K562 (cell line): ENCODE results near the gene MTERF4. TPM values are rescaled to one million over a fixed set of nuclear protein-coding genes. Genes with fewer than 3 reads are reported as not detected.

Experiments
- ATAC-seq: fragments of 200-7000 bp; cut with Tn5 transposase; 3 replicates; pipeline ENCODE4 v1.9.1; 2020; ENCODE audit warnings: moderate library complexity
- BruUV-seq: library from RNA; stranded (reverse); fragments of 400-500 nt; replicated peaks from 2 replicates; lab custom pipeline; 2021; lab: Mats Ljungman, UMichigan
- CTCF ChIA-PET: fragments of 300-600 bp; formaldehyde crosslinking; extraction: SDS; loops from one replicate; lab custom pipeline; 2021; ENCODE audit warnings: low intra/inter-chr PET ratio; lab: Yijun Ruan, JAX
- POLR2A ChIA-PET: fragments of 300-600, 350-650 bp; sonication (Branson Sonifier 250); formaldehyde crosslinking; extraction: SDS; loops from one replicate; lab custom pipeline; 2021; ENCODE audit warnings: antibody characterized with exemption, inconsistent platforms; lab: Yijun Ruan, JAX
- DNase-seq, 4 experiments: peaks; one replicate each; pipeline versions ENCODE4 v3.0.0 to v3.0.0-alpha.2; 2011 to 2018; ENCODE audit warnings: low spot score in 3 of 4, mixed read lengths in 3 of 4; ENCODE audit errors: extremely low read depth in 1 of 4
- FAIRE-seq: peaks from 2 replicates; lab custom pipeline; 2011; peaks lifted over from hg19 to GRCh38; lab: Jason Lieb, UNC
- H2AFZ ChIP-seq: 2 replicates; pipeline ENCODE4 v1.6.0; 2011; ENCODE audit warnings: low read depth, low read length, control low read depth, inconsistent platforms
- H3K27ac ChIP-seq: fragments of 200-600 bp; 3 replicates; pipeline ENCODE4 v1.8.0; 2011; ENCODE audit warnings: low read depth, mild to moderate bottlenecking, control low read depth, inconsistent platforms, low read length, moderate library complexity, mixed read lengths; ENCODE audit errors: extremely low read depth
- H3K27me3 ChIP-seq, 2 experiments: fragments of 300-600 bp in 1 of 2; 2 replicates in 1 of 2; 3 replicates in 1 of 2; pipeline versions ENCODE4 v1.6.0 to v1.8.0; 2011; ENCODE audit warnings: inconsistent platforms in 2 of 2, low read length in 2 of 2, mild to moderate bottlenecking in 1 of 2, mixed read lengths in 1 of 2, moderate library complexity in 1 of 2; ENCODE audit not compliant: control insufficient read depth in 2 of 2, insufficient read depth in 2 of 2
- H3K36me3 ChIP-seq: fragments of 300-600 bp; 3 replicates; pipeline ENCODE4 v1.8.0; 2011; ENCODE audit warnings: mild to moderate bottlenecking, low read length, inconsistent platforms; ENCODE audit not compliant: control insufficient read depth, insufficient read depth
- H3K4me1 ChIP-seq, 2 experiments: fragments of 200-600 bp in 1 of 2; replicated peaks in 1 of 2; 2 replicates in 1 of 2; 3 replicates in 1 of 2; pipeline versions ENCODE4 v1.5.1 to v1.8.0; 2011; ENCODE audit warnings: inconsistent platforms in 2 of 2, low read length in 2 of 2, mild to moderate bottlenecking in 1 of 2, mixed read lengths in 1 of 2, moderate library complexity in 1 of 2; ENCODE audit not compliant: control insufficient read depth in 2 of 2, insufficient read depth in 2 of 2
- H3K4me2 ChIP-seq: 2 replicates; pipeline ENCODE4 v1.6.1; 2011; ENCODE audit warnings: low read length, control low read depth, inconsistent platforms, mixed read lengths; ENCODE audit not compliant: insufficient read depth
- H3K4me3 ChIP-seq: fragments of 200-600 bp; sonication (generic), shearing (Covaris generic); 2 replicates; pipeline ENCODE4 v1.5.1; 2016; ENCODE audit warnings: control low read depth, inconsistent platforms
- H3K79me2 ChIP-seq: fragments of 200-600 bp; 3 replicates; pipeline ENCODE4 v1.8.0; 2011; ENCODE audit warnings: low read length, inconsistent platforms; ENCODE audit not compliant: control insufficient read depth, insufficient read depth
- H3K9ac ChIP-seq, 2 experiments: 2 replicates each; pipeline versions ENCODE4 v1.6.0 to v1.6.1; 2011; ENCODE audit warnings: low read depth in 2 of 2, low read length in 2 of 2, control low read depth in 1 of 2, inconsistent platforms in 1 of 2, mild to moderate bottlenecking in 1 of 2, mixed read lengths in 1 of 2; ENCODE audit not compliant: insufficient read depth in 1 of 2
- H3K9me1 ChIP-seq: one replicate; pipeline ENCODE4 v1.6.0; 2011; ENCODE audit warnings: inconsistent platforms, mild to moderate bottlenecking, low read length, moderate library complexity; ENCODE audit not compliant: control insufficient read depth, insufficient read depth
- H3K9me3 ChIP-seq: replicated peaks from 2 replicates; pipeline ENCODE4 v1.5.1; 2011; ENCODE audit warnings: low read depth, low read length, inconsistent platforms; ENCODE audit not compliant: control insufficient read depth, insufficient read depth
- H4K20me1 ChIP-seq: replicated peaks from 2 replicates; pipeline ENCODE4 v1.6.1; 2011; ENCODE audit warnings: low read length, inconsistent platforms, mixed read lengths; ENCODE audit not compliant: control insufficient read depth, insufficient read depth
- BCL6 ChIP-seq: fragments of 250-450 bp; sonication (Bioruptor Pico); IDR thresholded peaks from 2 replicates; pipeline ENCODE4 v1.4.0; 2020
- GTF2A2 ChIP-seq: IDR thresholded peaks from 2 replicates; pipeline ENCODE4 v1.6.1; 2016; ENCODE audit warnings: mild to moderate bottlenecking, missing genetic modification characterization, missing compliant biosample characterization
- HMG20A ChIP-seq: fragments of 450-650 bp; formaldehyde crosslinking; conservative IDR thresholded peaks from 2 replicates; pipeline ENCODE4 v1.4.0; 2020; ENCODE audit warnings: mild to moderate bottlenecking, mixed read lengths
- HNRNPUL1 ChIP-seq: fragments of 200-400 bp; formaldehyde crosslinking; IDR thresholded peaks from 2 replicates; pipeline ENCODE4 v1.6.1; 2017; ENCODE audit warnings: low read length
- JUNB ChIP-seq: fragments of 450-650 bp; formaldehyde crosslinking; conservative IDR thresholded peaks from 2 replicates; pipeline ENCODE4 v1.4.0; 2020; ENCODE audit warnings: mild to moderate bottlenecking
- MXD1 ChIP-seq: fragments of 250-450 bp; sonication (Bioruptor Pico); IDR thresholded peaks from 2 replicates; pipeline ENCODE4 v1.8.0; 2021; ENCODE audit warnings: borderline replicate concordance, mild to moderate bottlenecking, moderate library complexity; ENCODE audit not compliant: poor library complexity, severe bottlenecking
- NR2C1 ChIP-seq, 2 experiments: fragments of 450-650 bp; IDR thresholded peaks; 2 replicates each; pipeline ENCODE4 v1.6.1; 2017; ENCODE audit warnings: mild to moderate bottlenecking in 2 of 2, antibody characterized with exemption in 1 of 2, inconsistent platforms in 1 of 2, missing compliant biosample characterization in 1 of 2, missing genetic modification characterization in 1 of 2
- RBM22 ChIP-seq: fragments of 200-400 bp; formaldehyde crosslinking; IDR thresholded peaks from 2 replicates; pipeline ENCODE4 v1.6.1; 2018; ENCODE audit warnings: low read length, low read depth; ENCODE audit not compliant: poor library complexity, severe bottlenecking
- SAFB2 ChIP-seq: fragments of 200-400 bp; formaldehyde crosslinking; IDR thresholded peaks from 2 replicates; pipeline ENCODE4 v1.6.1; 2018; ENCODE audit warnings: borderline replicate concordance, low read length, low read depth, moderate library complexity; ENCODE audit not compliant: severe bottlenecking
- SIN3A ChIP-seq, 2 experiments: fragments of 150-350 bp in 1 of 2; IDR thresholded peaks; 2 replicates each; pipeline ENCODE4 v1.6.1; 2011 to 2016; ENCODE audit warnings: borderline replicate concordance in 2 of 2, low read depth in 2 of 2, low read length in 2 of 2, mild to moderate bottlenecking in 2 of 2, moderate library complexity in 2 of 2; ENCODE audit not compliant: control insufficient read depth in 1 of 2
- SMARCB1 ChIP-seq: IDR thresholded peaks from 2 replicates; pipeline ENCODE4 v1.6.1; 2011; ENCODE audit warnings: improper control_type of control experiment, low read depth; ENCODE audit not compliant: insufficient read length
- SNRNP70 ChIP-seq: fragments of 200-400 bp; formaldehyde crosslinking; optimal IDR thresholded peaks from 2 replicates; pipeline ENCODE3; 2017; ENCODE audit warnings: low read depth, low read length
- TFAP4 ChIP-seq: sonication (generic); formaldehyde crosslinking; IDR thresholded peaks from 2 replicates; pipeline ENCODE4 v1.8.0; 2022; ENCODE audit warnings: missing genetic modification reagents, mild to moderate bottlenecking, moderate library complexity, borderline replicate concordance
- ZNF253 ChIP-seq: fragments of 250-450 bp; sonication (Bioruptor Pico); conservative IDR thresholded peaks from 2 replicates; pipeline ENCODE4 v1.6.1; 2021; ENCODE audit warnings: mild to moderate bottlenecking
- ZNF347 ChIP-seq: fragments of 450-650 bp; formaldehyde crosslinking; IDR thresholded peaks from 2 replicates; pipeline ENCODE4 v1.4.0; 2020; ENCODE audit warnings: low read depth, mild to moderate bottlenecking, moderate library complexity
- ZNF586 ChIP-seq: fragments of 450-650 bp; formaldehyde crosslinking; conservative IDR thresholded peaks from 2 replicates; pipeline ENCODE4 v1.4.0; 2020; ENCODE audit warnings: mild to moderate bottlenecking, moderate library complexity
- WGBS: fragments of 100-300 bp; shearing (Covaris generic); methylation state at CpG from one replicate; pipeline ENCODE4 v1.1.6; 2016; ENCODE audit warnings: low coverage, mixed read lengths; ENCODE audit not compliant: insufficient coverage; ENCODE audit errors: missing lambda C conversion rate; 5-methylcytosine and 5-hydroxymethylcytosine counted together
- in situ Hi-C: fragments of 300-500 bp; cut with MboI; formaldehyde crosslinking; loops from 4 replicates; pipeline ENCODE4 v1.15.0; 2018; ENCODE audit warnings: inconsistent platforms, mixed read lengths
- intact Hi-C: fragments of 100-400 bp; cut with micrococcal nuclease; formaldehyde crosslinking; loops from 2 replicates; pipeline ENCODE4 v1.14.2; 2022
- polyA plus RNA-seq, 8 experiments: library from polyadenylated mRNA; depleted of rRNA in 4 of 8; stranded (reverse) in 5 of 8; unstranded in 3 of 8; fragments of >200 nt; fragmentation: Nextera tagmentation in 2 of 8; fragmentation: Illumina TruSeq in 1 of 8; extraction: Ambion mirVana in 2 of 8; extraction: Trizol in 1 of 8; gene quantifications; 2 replicates each; pipeline versions ENCODE4 v1.2.1 to v1.2.3, GENCODE V29; 2011 to 2014; ENCODE audit warnings: inconsistent platforms in 1 of 8, missing spikeins in 1 of 8
- total RNA-seq, 7 experiments: library from RNA; depleted of rRNA in 6 of 7; stranded (reverse); fragments of >200 nt in 6 of 7; fragmentation: Illumina TruSeq in 2 of 7; extraction: Trizol in 2 of 7; gene quantifications; 2 replicates each; pipeline versions ENCODE4 v1.2.1 to v1.2.3, GENCODE V29; 2011 to 2021; ENCODE audit warnings: low replicate concordance in 1 of 7

The MTERF4 gene
- total and polyA plus RNA-seq, 9 of the 15 experiments (the other 6 are each of a cell fraction or from before 2014, with no cell fraction given) = 15.3 to 29.6 (median 21.2) TPM

- TF ChIP-seq BCL6 (CRISPR knock-in tag) = no peak
Measured at GRCh38 chr2:241080405-241081189, 21.5 kb downstream of the MTERF4 start (continued).

- in situ Hi-C loops = no loop called here
- BruUV-seq = no TSS peak
- TF ChIP-seq NR2C1 (IDR thresholded peaks at IDR 0.05) (no peak), NR2C1 (tag; IDR thresholded peaks at IDR 0.05) (no peak), ZNF347 (CRISPR knock-in tag) (no peak), SNRNP70 (no peak), ZNF586 (CRISPR knock-in tag) (no peak), MXD1 (CRISPR knock-in tag) (no peak), SAFB2 (no peak), GTF2A2 (tag) (no peak), JUNB (CRISPR knock-in tag) (no peak), HMG20A (CRISPR knock-in tag) (no peak), HNRNPUL1 (no peak), RBM22 (no peak), TFAP4 (no peak), SIN3A (IDR thresholded peaks at IDR 0.05; ENCODE audit: borderline replicate concordance in 2 of 2, control insufficient read depth in 1 of 2, low read depth in 2 of 2, low read length in 2 of 2) (no peak), ZNF253 (CRISPR knock-in tag) (no peak), SMARCB1 (no peak)
Measured at GRCh38 chr2:241074901-241075540, 27.1 kb downstream of the MTERF4 start.

More at GRCh38 chr2:241074901-241075540, 27.1 kb downstream of the MTERF4 start:
- no peak overlapping the region for H3K4me3 ChIP-seq
- no peak overlapping the region for H3K9ac ChIP-seq
- FAIRE-seq (no peak), DNase-seq (no peak), ATAC-seq (no peak)
- intact Hi-C loops = loop anchor here (5.0 to 10.0 kb wide), 2 partner anchors 142 to 160 kb away; no protein-coding TSS in a partner anchor
- no peaks in the 10 kb centered on the region for H3K9me1 ChIP-seq
- no peaks in the 10 kb centered on the region for H3K36me3 ChIP-seq
- ChIA-PET CTCF (no interaction called here), POLR2A (no interaction called here)
- peaks cover 7 to 25% of the 10 kb centered on the region in 2 experiments; a peak in 3 of 5 replicates for H3K27me3 ChIP-seq
- H3K79me2 ChIP-seq = no peaks in the 10 kb centered on the region
- no peaks in the 10 kb centered on the region for H3K9me3 ChIP-seq
- no peak overlapping the region for H2AFZ ChIP-seq
- H3K4me1 ChIP-seq = peaks cover 0 to 13% of the 10 kb centered on the region in 2 experiments; a peak in 2 of 5 replicates
- H4K20me1 ChIP-seq = 0 out of 2 replicates have a peak, but pooled peaks cover 3% of the 10 kb centered on the region
- H3K4me2 ChIP-seq = no peak overlapping the region
- 64% methylated on average over 12 of the region's 16 CpGs for WGBS
- H3K27ac ChIP-seq = no peak overlapping the region
